Gastroesophageal sphincter (tissue), 3 donors: ENCODE data around the gene DOCK10.
"Not testable (repeated sequence)": the region's sequence is repeated elsewhere in the genome, so short reads cannot be mapped to it uniquely, and the experiment has no call there.

Experiments
- CTCF ChIP-seq, 4 experiments: fragments of 200-600 bp in 2 of 4; fragments of 450-650 bp in 2 of 4; sonication (generic) in 1 of 4; IDR thresholded peaks; one replicate each; pipeline ENCODE4 v1.5.1; 2017 to 2019; ENCODE audit warnings: antibody characterized with exemption in 4 of 4, mild to moderate bottlenecking in 2 of 4, moderate library complexity in 2 of 4
- POLR2AphosphoS5 ChIP-seq: sonication (generic); formaldehyde crosslinking; IDR thresholded peaks from one replicate; pipeline ENCODE4 v1.6.1; 2017; ENCODE audit warnings: antibody characterized with exemption

- TF ChIP-seq CTCF (IDR thresholded peaks at IDR 0.05); POLR2AphosphoS5: not testable (repeated sequence)
Measured at GRCh38 chr2:224917246-224917645, 125.0 kb downstream of the DOCK10 start.
